ENCODE results near the gene USP50.

DNA sequence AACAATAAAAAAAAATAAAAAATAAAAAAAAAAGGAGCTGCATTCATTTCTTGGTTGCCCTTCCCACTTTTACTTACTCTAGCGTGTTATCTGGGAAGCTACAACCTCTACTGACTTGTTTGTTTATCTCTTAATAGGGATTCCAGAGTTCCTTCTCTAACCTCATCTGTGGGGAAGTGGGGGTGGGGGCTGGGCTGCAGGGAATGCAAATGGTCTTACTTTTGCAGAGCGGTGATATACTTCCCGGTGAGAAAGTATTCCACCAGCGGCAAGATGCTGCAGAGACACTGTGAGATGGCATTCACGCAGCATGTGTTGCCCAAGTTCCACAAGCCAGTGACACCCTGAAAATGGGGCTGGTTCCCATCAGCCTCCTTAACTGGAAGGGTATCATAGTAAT lies 2.1 kb downstream of the USP50 start:
- no peak for TF ChIP-seq EZH2 (IDR thresholded peaks at IDR 0.05; ENCODE audit: insufficient read depth, poor library complexity, severe bottlenecking)
- TF ChIP-seq EZH2phosphoT487 (IDR thresholded peaks at IDR 0.05; ENCODE audit: insufficient read depth, low read depth), result no peak

All from GM23248 (cell line).